ENCODE results near the gene SUPT6H.

SUPT6H gene

GRCh38 chr17:28737770-28738679, 76.0 kb downstream of the SUPT6H start:
- DNase-seq (ENCODE audit: low spot score): no peak

- DNase-seq (ENCODE audit: low spot score): no peak
Observed at GRCh38 chr17:28738680-28739384, 76.8 kb downstream of the SUPT6H start.

- no peak for DNase-seq (ENCODE audit: low spot score)
Observed at GRCh38 chr17:28740406-28741357, 78.7 kb downstream of the SUPT6H start.

GRCh38 chr17:28741358-28742349, 79.6 kb downstream of the SUPT6H start:
- no peak for DNase-seq (ENCODE audit: low spot score)

GRCh38 chr17:28743243-28744103, 81.5 kb downstream of the SUPT6H start, which contains the start of gene TRAF4:
Gene TRAF4, plus strand, starts transcription at chr17:28744011. Its CDS starts 102 bp downstream, at chr17:28744113.
- DNase-seq (ENCODE audit: low spot score): peak; percentile 93

GRCh38 chr17:28744104-28744971, 82.3 kb downstream of the SUPT6H start:
- DNase-seq (ENCODE audit: low spot score): peak; percentile 79

- peak; percentile 33 for DNase-seq (ENCODE audit: low spot score)
Observed at GRCh38 chr17:28744972-28745785, 83.2 kb downstream of the SUPT6H start.

GRCh38 chr17:28745786-28746411, 83.9 kb downstream of the SUPT6H start:
- no peak for DNase-seq (ENCODE audit: low spot score)

- DNase-seq (ENCODE audit: low spot score): no peak
Observed at GRCh38 chr17:28746611-28747050, 84.6 kb downstream of the SUPT6H start.

- DNase-seq (ENCODE audit: low spot score): no peak
Observed at GRCh38 chr17:28747051-28747691, 85.2 kb downstream of the SUPT6H start.

GRCh38 chr17:28747801-28748750, 86.1 kb downstream of the SUPT6H start:
- DNase-seq (ENCODE audit: low spot score): no peak

GRCh38 chr17:28748852-28749515, 87.0 kb downstream of the SUPT6H start:
- DNase-seq (ENCODE audit: low spot score): no peak

GRCh38 chr17:28749516-28750177, 87.6 kb downstream of the SUPT6H start:
- no peak for DNase-seq (ENCODE audit: low spot score)
